GM12878 (cell line): ENCODE data around the gene RPL38. TPM values are rescaled to one million over a fixed set of nuclear protein-coding genes. Genes with fewer than 3 reads are reported as not detected.

Experiments used
- ATAC-seq: fragments of 200-7000 bp; cut with Tn5 transposase; 3 replicates; pipeline ENCODE4 v1.9.1; 2020; ENCODE audit warnings: mild to moderate bottlenecking, moderate library complexity
- BruUV-seq: library from RNA; stranded (reverse); fragments of 400-500 nt; replicated peaks from 2 replicates; lab custom pipeline; 2021; lab: Mats Ljungman, UMichigan
- CTCF ChIA-PET: fragments of 300-600 bp; sonication (Branson Sonifier 250); formaldehyde crosslinking; extraction: SDS; loops from one replicate; lab custom pipeline; 2021; ENCODE audit warnings: inconsistent platforms; lab: Yijun Ruan, JAX
- POLR2A ChIA-PET: fragments of 350-600 bp; formaldehyde crosslinking; extraction: SDS; loops from one replicate; lab custom pipeline; 2021; ENCODE audit warnings: inconsistent platforms; lab: Charles Lee
- RAD21 ChIA-PET: fragments of 300-600 bp; sonication (Branson Sonifier 250); formaldehyde crosslinking; loops from one replicate; lab custom pipeline; 2023; ENCODE audit warnings: antibody characterized with exemption; ENCODE audit not compliant: unreplicated experiment; lab: Charles Lee
- SMC1A ChIA-PET: fragments of 300-600 bp; sonication (Branson Sonifier 250); formaldehyde crosslinking; loops from one replicate; lab custom pipeline; 2023; ENCODE audit not compliant: unreplicated experiment, uncharacterized antibody; lab: Charles Lee
- DNase-seq: peaks from one replicate; pipeline ENCODE4 v3.0.0-alpha.2; 2011; ENCODE audit warnings: low read depth, low spot score
- FAIRE-seq: peaks from 3 replicates; lab custom pipeline; 2011; peaks lifted over from hg19 to GRCh38; lab: Jason Lieb, UNC
- H2AFZ ChIP-seq: 2 replicates; pipeline ENCODE4 v1.6.0; 2011; ENCODE audit warnings: low read depth, low read length, control low read depth; ENCODE audit not compliant: control insufficient read depth
- H3K27ac ChIP-seq: 2 replicates; pipeline ENCODE4 v1.5.1; 2011; ENCODE audit warnings: control low read depth; ENCODE audit not compliant: control insufficient read depth, insufficient read depth
- H3K27me3 ChIP-seq, 2 experiments: replicated peaks in 1 of 2; 2 replicates each; pipeline versions ENCODE4 v1.6.0 to v1.6.1; 2011; ENCODE audit warnings: low read length in 1 of 2; ENCODE audit not compliant: control insufficient read depth in 2 of 2, insufficient read depth in 2 of 2
- H3K36me3 ChIP-seq, 2 experiments: 2 replicates each; pipeline ENCODE4 v1.5.1; 2011; ENCODE audit warnings: low read length in 1 of 2; ENCODE audit not compliant: control insufficient read depth in 2 of 2, insufficient read depth in 2 of 2
- H3K4me1 ChIP-seq: 2 replicates; pipeline ENCODE4 v1.6.1; 2011; ENCODE audit warnings: mild to moderate bottlenecking, low read length, moderate library complexity, mixed read lengths; ENCODE audit not compliant: control insufficient read depth, insufficient read depth
- H3K4me2 ChIP-seq: 2 replicates; pipeline ENCODE4 v1.6.0; 2011; ENCODE audit warnings: control low read depth; ENCODE audit not compliant: control insufficient read depth, insufficient read depth
- H3K4me3 ChIP-seq: fragments of 200-600 bp; sonication (generic); 2 replicates; pipeline ENCODE4 v1.5.1; 2016
- H3K79me2 ChIP-seq: 2 replicates; pipeline ENCODE4 v1.6.0; 2011; ENCODE audit warnings: low read length; ENCODE audit not compliant: control insufficient read depth, insufficient read depth
- H3K9ac ChIP-seq: 2 replicates; pipeline ENCODE4 v1.8.0; 2011; ENCODE audit warnings: low read length, control low read depth, mixed read lengths; ENCODE audit not compliant: control insufficient read depth, insufficient read depth
- H3K9me3 ChIP-seq: replicated peaks from 3 replicates; pipeline ENCODE4 v1.5.1; 2011; ENCODE audit warnings: mild to moderate bottlenecking, low read length; ENCODE audit not compliant: control insufficient read depth, insufficient read depth
- H4K20me1 ChIP-seq: 2 replicates; pipeline ENCODE4 v1.6.0; 2011; ENCODE audit not compliant: control insufficient read depth, insufficient read depth
- FOS ChIP-seq: IDR thresholded peaks from 3 replicates; pipeline ENCODE4 v1.6.1; 2011; ENCODE audit warnings: borderline replicate concordance; ENCODE audit not compliant: insufficient read length; ENCODE audit errors: extremely low read depth
- JUNB ChIP-seq: IDR thresholded peaks from 2 replicates; pipeline ENCODE4 v1.6.1; 2016; ENCODE audit warnings: antibody characterized with exemption, mild to moderate bottlenecking
- MEF2A ChIP-seq: IDR thresholded peaks from 2 replicates; pipeline ENCODE4 v1.6.1; 2011; ENCODE audit warnings: low read depth, mild to moderate bottlenecking, low read length, moderate library complexity; ENCODE audit not compliant: insufficient read depth
- NFYB ChIP-seq: IDR thresholded peaks from 2 replicates; pipeline ENCODE4 v1.6.1; 2011; ENCODE audit warnings: low read depth, mild to moderate bottlenecking, low read length, improper control_type of control experiment, moderate library complexity; ENCODE audit not compliant: insufficient read depth
- POLR2A ChIP-seq: IDR thresholded peaks from 2 replicates; pipeline ENCODE4 v1.6.1; 2011; ENCODE audit warnings: low read depth, mild to moderate bottlenecking, low read length
- ZNF274 ChIP-seq: IDR thresholded peaks from one replicate; pipeline ENCODE4 v1.8.0; 2011; ENCODE audit not compliant: insufficient read length, insufficient read depth
- WGBS: methylation state at CpG from one replicate; pipeline ENCODE4 v1.1.6; 2016; ENCODE audit warnings: low lambda C conversion rate; ENCODE audit not compliant: insufficient replicate concordance, insufficient coverage; ENCODE audit errors: missing lambda C conversion rate; 5-methylcytosine and 5-hydroxymethylcytosine counted together
- in situ Hi-C: fragments of 300-500 bp; cut with MboI; formaldehyde crosslinking; loops from 9 replicates; pipeline ENCODE4 v1.14.3; 2018; ENCODE audit warnings: mixed read lengths
- intact Hi-C: fragments of 100-400 bp; cut with micrococcal nuclease; formaldehyde crosslinking; loops from one replicate; pipeline ENCODE4 v1.14.2; 2022; ENCODE audit not compliant: unreplicated experiment
- polyA plus RNA-seq, 11 experiments: library from polyadenylated mRNA; depleted of rRNA in 4 of 11; unstranded in 6 of 11; stranded (reverse) in 5 of 11; fragments of >200 nt; fragmentation: Nextera tagmentation in 4 of 11; fragmentation: Illumina TruSeq in 1 of 11; extraction: Ambion mirVana in 4 of 11; extraction: Trizol in 1 of 11; gene quantifications; 1 replicate in 1 of 11; 2 replicates in 10 of 11; pipeline versions ENCODE4 v1.2.1 to v1.2.3, GENCODE V29; 2011 to 2016; ENCODE audit warnings: inconsistent platforms in 2 of 11, missing spikeins in 2 of 11, low read depth in 1 of 11
- total RNA-seq, 4 experiments: library from RNA; depleted of rRNA in 3 of 4; stranded (reverse); fragments of >200 nt in 3 of 4; fragmentation: Illumina TruSeq in 1 of 4; extraction: Trizol in 1 of 4; gene quantifications; 2 replicates each; pipeline versions ENCODE4 v1.2.1 to v1.2.3, GENCODE V29; 2013 to 2021

RPL38 gene
- total and polyA plus RNA-seq, 10 of the 15 experiments (the other 5 are each of a cell fraction or from before 2014, with no cell fraction given), result 1,318 to 4,938 (median 2,673) TPM

DNA sequence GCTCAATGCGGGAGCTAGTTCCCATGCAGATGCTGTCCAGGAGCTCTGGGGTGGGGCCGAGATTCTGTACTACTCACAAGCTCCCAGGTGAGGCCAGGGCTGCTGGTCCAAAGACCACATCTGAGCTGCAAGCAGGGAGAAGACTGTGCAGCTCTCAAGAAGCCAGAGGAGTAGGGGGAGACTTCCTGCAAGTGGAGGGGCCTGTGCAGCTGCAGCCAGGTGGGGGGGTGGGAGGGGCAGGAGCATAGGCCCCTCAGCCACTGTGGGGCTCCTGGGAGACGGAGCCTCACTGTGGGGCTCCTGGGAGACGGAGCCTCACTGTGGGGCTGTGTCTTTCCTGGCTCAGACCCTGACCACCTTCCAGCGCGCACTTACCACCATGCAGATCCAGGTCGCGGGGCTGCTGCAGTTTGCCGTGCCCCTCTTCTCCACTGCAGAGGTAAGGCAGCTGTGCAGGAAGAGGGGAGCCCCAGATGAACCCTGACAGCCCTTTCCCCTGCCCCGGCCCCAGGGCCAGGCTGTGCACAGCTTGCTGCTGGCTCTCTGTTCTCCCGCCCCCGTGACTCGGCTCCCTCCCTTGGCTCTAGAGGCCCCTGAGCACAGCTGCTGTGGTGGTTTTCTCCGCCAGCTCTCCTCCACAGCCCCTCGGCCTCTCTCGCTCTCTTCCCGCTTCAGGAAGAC is 46.3 kb downstream of the RPL38 start:
- DNase-seq, result no peak
- Histone ChIP-seq H3K27ac (no peak overlapping the region), H3K36me3 (peaks cover 0 to 7% of the 10 kb centered on the region in 2 experiments; a peak in 2 of 4 replicates), H3K9me3 (no peaks in the 10 kb centered on the region; the same call in 2 of the 3 replicates), H4K20me1 (no peaks in the 10 kb centered on the region), H3K4me2 (no peak overlapping the region), H3K79me2 (no peaks in the 10 kb centered on the region), H3K27me3 (no peaks in the 10 kb centered on the region), H3K9ac (no peak overlapping the region), H3K4me1 (no peaks in the 10 kb centered on the region), H2AFZ (no peak overlapping the region), H3K4me3 (no peak overlapping the region)
- FAIRE-seq, result no peak
- ChIA-PET SMC1A (interaction anchor here (0.5 to 0.9 kb wide), 2 partner anchors 15 to 18 kb away, joined by 3 read pairs; no protein-coding TSS in a partner anchor), POLR2A (no interaction called here), CTCF (no interaction called here), RAD21 (no interaction called here)
- TF ChIP-seq MEF2A (no peak), POLR2A (no peak)
- in situ Hi-C loops, result no loop called here
- no TSS peak for BruUV-seq
- intact Hi-C loops, result no loop called here
- WGBS, result 42% methylated on average over 15 of the region's 17 CpGs
- ATAC-seq, result no peak

DNA sequence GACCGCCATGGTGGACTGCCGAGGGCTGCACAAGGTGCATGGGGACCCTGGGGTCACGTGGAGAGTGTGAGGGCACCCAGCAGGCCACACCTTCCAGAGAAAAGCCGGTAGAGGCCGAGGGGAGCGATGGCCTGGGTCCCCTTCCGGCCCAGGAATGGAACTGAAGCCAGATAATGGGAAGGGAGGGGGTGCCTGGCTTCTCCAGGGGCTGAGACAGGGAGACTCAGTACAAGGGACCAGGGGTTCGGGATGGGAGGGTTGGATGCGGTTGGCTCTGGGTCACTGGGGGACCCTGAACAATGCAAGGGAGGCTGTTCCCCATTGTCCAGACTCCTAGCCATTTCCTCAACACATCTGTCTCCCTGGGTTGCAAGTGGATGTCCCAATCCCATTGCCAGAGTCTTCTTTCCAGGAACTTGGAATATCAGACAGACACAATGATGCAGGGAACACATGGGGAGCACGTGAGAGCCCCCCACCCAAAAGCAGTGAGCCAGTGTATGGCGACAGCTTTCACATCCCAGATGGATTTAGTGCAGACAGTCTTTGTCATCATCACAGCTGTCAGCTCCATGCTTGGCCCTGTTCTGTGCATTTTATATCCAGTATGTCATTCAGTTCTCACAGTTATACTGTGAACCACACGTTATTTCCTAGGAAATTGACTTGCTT is 47.0 kb downstream of the RPL38 start:
- ChIA-PET CTCF (no interaction called here), POLR2A (no interaction called here), RAD21 (no interaction called here), SMC1A (interaction anchor here (0.7 kb wide), 1 partner anchor 539 kb away, joined by 3 read pairs; no protein-coding TSS in a partner anchor)
- ATAC-seq (no peak), DNase-seq (no peak), FAIRE-seq (no peak)
- Histone ChIP-seq H3K4me3 (no peak overlapping the region), H3K79me2 (no peaks in the 10 kb centered on the region), H3K9me3 (no peaks in the 10 kb centered on the region; the same call in 2 of the 3 replicates), H3K27ac (no peak overlapping the region), H3K9ac (no peak overlapping the region), H3K36me3 (peaks cover 0 to 7% of the 10 kb centered on the region in 2 experiments; a peak in 2 of 4 replicates), H3K4me1 (no peaks in the 10 kb centered on the region), H4K20me1 (no peaks in the 10 kb centered on the region), H3K4me2 (no peak overlapping the region), H3K27me3 (no peaks in the 10 kb centered on the region), H2AFZ (no peak overlapping the region)
- WGBS, result 43% methylated on average over 12 of the region's 12 CpGs
- no TSS peak for BruUV-seq
- intact Hi-C loops, result no loop called here
- in situ Hi-C loops, result no loop called here
- TF ChIP-seq ZNF274, result no peak
- no peak for TF ChIP-seq NFYB
- no peak for TF ChIP-seq JUNB
- TF ChIP-seq FOS, result no peak
